ENCODE measurements around the gene TMC1. TPM values are rescaled to one million over a fixed set of nuclear protein-coding genes. Genes with fewer than 3 reads are reported as not detected.

TMC1 gene
- total RNA-seq, 3 donors from 2014 or later = not detected

DNA sequence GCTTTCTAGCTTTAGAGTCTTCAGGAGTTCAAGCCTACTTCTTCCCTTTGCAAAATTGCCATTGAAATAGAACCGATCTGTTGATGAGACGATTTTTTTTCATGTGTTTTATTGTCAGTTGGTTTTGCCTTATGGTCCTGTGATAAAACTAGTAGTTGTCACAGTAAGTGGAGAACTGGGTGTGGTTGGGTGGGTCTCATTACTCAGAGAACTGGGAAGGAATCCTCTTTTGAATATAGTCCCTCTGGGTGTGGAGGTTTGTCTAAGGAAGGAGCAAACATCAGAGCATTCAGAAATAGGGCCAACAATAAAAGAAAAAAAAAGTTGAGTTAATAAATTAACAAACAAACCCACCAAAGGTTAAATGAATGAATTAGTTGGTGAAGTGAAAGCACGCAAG, 362.5 kb downstream of the TMC1 start:
- H3K4me1 Mint-ChIP-seq (ENCODE audit: low read depth) = no peaks in the 10 kb centered on the region
- no peaks in the 10 kb centered on the region for H3K9me3 Mint-ChIP-seq
- H3K4me3 Mint-ChIP-seq = no peak overlapping the region
- H3K27me3 Mint-ChIP-seq (ENCODE audit: low read depth) = peaks cover 1% of the 10 kb centered on the region
- DNase-seq (no peak), ATAC-seq (no peak)
- H3K36me3 Mint-ChIP-seq (ENCODE audit: insufficient read depth) = no peaks in the 10 kb centered on the region

- no peak overlapping the region for H3K4me3 Mint-ChIP-seq
- H3K36me3 Mint-ChIP-seq (ENCODE audit: insufficient read depth) = no peaks in the 10 kb centered on the region
- no peak for DNase-seq
- H3K4me1 Mint-ChIP-seq (ENCODE audit: low read depth) = no peaks in the 10 kb centered on the region
- no peaks in the 10 kb centered on the region for H3K9me3 Mint-ChIP-seq
- ATAC-seq = no peak
- H3K27me3 Mint-ChIP-seq (ENCODE audit: low read depth) = peaks cover 1% of the 10 kb centered on the region
Measured at GRCh38 chr9:72884508-72884907, 363.1 kb downstream of the TMC1 start.

Other genes starting within 250 kb of the TMC1 start
- gene ZFAND5, start 156.4 kb upstream of the TMC1 start, total RNA-seq = 100 to 1,000 TPM; 112 to 142 (median 141) TPM